ENCODE measurements around the gene USP34. TPM values are rescaled to one million over a fixed set of nuclear protein-coding genes. Genes with fewer than 3 reads are reported as not detected.
"Not testable (repeated sequence)": the region's sequence is repeated elsewhere in the genome, so short reads cannot be mapped to it uniquely, and the experiment has no call there.

The USP34 gene
- polyA plus RNA-seq, 3 donors = 20.8 to 58.5 (median 32.9) TPM

DNA sequence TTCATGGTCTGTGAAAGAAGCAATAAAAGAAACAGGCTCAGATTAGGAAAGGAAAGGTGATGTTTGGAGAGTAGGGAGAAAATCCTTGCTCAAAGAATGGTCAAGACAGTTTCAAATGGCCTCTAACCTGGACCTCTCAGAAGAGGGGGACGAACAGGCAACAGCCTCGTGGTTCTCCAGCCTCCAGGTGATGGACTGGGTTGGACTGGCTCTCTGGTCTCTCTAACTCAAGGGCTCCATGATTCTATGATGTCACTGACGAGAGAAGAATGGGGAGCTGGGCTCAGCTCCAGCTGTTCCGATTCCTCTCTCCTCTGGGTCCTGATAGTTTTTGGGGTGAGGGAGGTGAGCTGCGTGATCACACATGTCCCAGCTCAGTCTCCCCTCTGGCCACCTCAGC, 309.0 kb downstream of the USP34 start, which contains the start of gene C2orf74:
Gene C2orf74, plus strand, starts transcription at position 301 of the 400 bp plus-strand sequence. CDS start 327 bp downstream, outside the sequence.
- whole genome bisulfite sequencing, 3 donors = 93 to 96% (median 95%) methylated on average over 5 of the region's 5 CpGs
- no peak within 1 kb of the TSS for H3K27ac ChIP-seq (ENCODE audit: low read depth, low read length)

- WGBS, 3 donors = 72 to 81% (median 75%) methylated on average over 3 of the region's 3 CpGs
- no peak overlapping the region for H3K27ac ChIP-seq (ENCODE audit: low read depth, low read length)
These were observed 312.4 kb downstream of the USP34 start for GRCh38 chr2:61158356-61158955.

- WGBS, 3 donors = 91 to 96% (median 96%) methylated on average over 5 of the region's 5 CpGs
- no peak overlapping the region for H3K27ac ChIP-seq (ENCODE audit: low read depth, low read length)
These were observed 313.4 kb downstream of the USP34 start for GRCh38 chr2:61157371-61158003.

- no peak overlapping the region for H3K27ac ChIP-seq (ENCODE audit: low read depth, low read length)
These were observed 319.5 kb downstream of the USP34 start for GRCh38 chr2:61151436-61151835.

DNA sequence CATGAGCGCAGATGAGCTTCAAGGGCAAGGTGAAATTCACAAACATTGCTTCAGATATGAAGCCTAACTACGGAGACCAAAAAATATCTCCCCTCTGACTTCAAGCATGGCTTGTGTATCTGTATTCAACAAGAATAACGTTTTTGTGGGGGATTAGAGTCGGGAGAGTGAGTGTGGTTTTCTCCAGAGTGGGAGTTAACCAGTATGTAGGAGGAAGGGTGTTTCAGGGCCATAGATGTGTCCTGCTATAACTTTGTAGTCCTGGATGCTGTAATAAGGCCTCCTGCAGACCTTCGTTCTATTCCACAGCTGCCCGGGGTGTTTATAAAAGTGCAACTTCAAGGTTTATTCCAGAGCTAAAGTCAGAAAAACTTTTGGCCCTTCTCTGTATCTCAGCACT, 321.8 kb downstream of the USP34 start:
- WGBS, 3 donors = 89 to 95% (median 92%) methylated on average over 6 of the region's 6 CpGs
- H3K27ac ChIP-seq (ENCODE audit: low read depth, low read length) = no peak overlapping the region

More at GRCh38 chr2:61151436-61151835, 319.5 kb downstream of the USP34 start:
- 94 to 100% (median 95%) methylated on average over 1 of the region's 1 CpG for WGBS, 3 donors

DNA sequence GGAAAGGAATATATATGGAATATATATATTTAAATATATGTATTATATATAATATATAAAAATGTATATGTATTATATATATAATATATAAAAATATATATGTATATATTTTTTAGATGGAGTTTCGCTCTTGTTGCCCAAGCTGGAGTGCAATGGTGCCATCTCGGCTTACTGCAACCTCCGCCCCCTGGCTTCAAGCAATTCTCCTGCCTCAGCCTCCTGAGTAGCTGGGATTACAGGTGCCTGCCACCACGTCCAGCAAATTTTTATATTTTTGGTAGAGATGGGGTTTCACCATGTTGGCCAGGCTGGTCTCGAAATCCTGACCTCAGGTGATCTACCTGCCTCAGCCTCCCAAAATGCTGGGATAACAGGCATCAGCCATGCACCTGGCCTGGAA, 322.8 kb downstream of the USP34 start:
- H3K27ac ChIP-seq (ENCODE audit: low read depth, low read length) = not testable (repeated sequence)
- 96 to 99% (median 98%) methylated on average over 5 of the region's 5 CpGs for WGBS, 3 donors

- no peak overlapping the region for H3K27ac ChIP-seq (ENCODE audit: low read depth, low read length)
- whole genome bisulfite sequencing, 3 donors = 97 to 98% (median 97%) methylated on average over 2 of the region's 2 CpGs
These were observed 324.9 kb downstream of the USP34 start for GRCh38 chr2:61145990-61146389.

GRCh38 chr2:61144697-61145268, 326.1 kb downstream of the USP34 start:
- H3K27ac ChIP-seq (ENCODE audit: low read depth, low read length) = no peak overlapping the region
- 3 to 7% (median 5%) methylated on average over 31 of the region's 31 CpGs for WGBS, 3 donors

DNA sequence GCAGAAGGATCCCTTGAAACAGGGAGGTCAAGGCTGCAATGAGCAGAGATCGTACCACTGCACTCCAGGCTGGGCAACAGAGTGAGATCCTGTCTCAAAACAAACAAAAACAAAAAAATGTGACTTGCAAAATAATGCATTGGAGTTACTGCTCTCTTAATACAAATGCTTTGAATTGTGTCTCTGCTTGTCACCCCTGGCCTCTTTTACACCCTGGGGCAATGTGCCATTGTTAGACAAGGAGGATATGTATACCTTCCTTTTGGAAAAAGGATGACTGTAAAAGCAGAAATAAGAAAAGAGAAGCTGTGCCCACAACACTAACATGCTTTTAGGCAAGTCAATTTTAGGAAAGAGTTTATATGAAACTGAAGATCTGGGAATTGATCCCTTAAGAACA, 329.7 kb downstream of the USP34 start:
- 97 to 100% (median 98%) methylated on average over 1 of the region's 1 CpG for WGBS, 3 donors
- no peak overlapping the region for H3K27ac ChIP-seq (ENCODE audit: low read depth, low read length)

GRCh38 chr2:61138859-61139258, 332.0 kb downstream of the USP34 start:
- WGBS, 3 donors = 78 to 91% (median 80%) methylated on average over 4 of the region's 4 CpGs
- no peak overlapping the region for H3K27ac ChIP-seq (ENCODE audit: low read depth, low read length)

Other genes starting within 250 kb of the USP34 start
- gene XPO1, start 67.3 kb upstream of the USP34 start, polyA plus RNA-seq = 10 to 100 TPM; 28.1 to 53.4 (median 31.7) TPM

All from adipose tissue (tissue), 3 donors.